HPDE6-E6E7 (cell line): ENCODE data around the gene FANCB.

ENCODE experiments used
- DNase-seq: peaks from one replicate; pipeline ENCODE4 v3.0.0; 2011; ENCODE audit warnings: missing footprints; ENCODE audit errors: extremely low spot score

Gene FANCB

GRCh38 chrX:14872851-14873675 lies at the start of gene FANCB, which contains the start of gene MOSPD2:
Gene FANCB, minus strand, starts transcription at chrX:14873069. Its CDS starts 7,559 bp downstream, at chrX:14865510.
Gene MOSPD2, plus strand, starts transcription at chrX:14873421. Its CDS starts 108 bp downstream, at chrX:14873529.
- peak; percentile 74 for DNase-seq

GRCh38 chrX:14922437-14922836 lies 49.6 kb upstream of the FANCB start:
- peak; percentile 41 for DNase-seq

GRCh38 chrX:14920196-14920595 lies 47.3 kb upstream of the FANCB start:
- DNase-seq: no peak

- no peak for DNase-seq
Measured at GRCh38 chrX:14919407-14919806, 46.5 kb upstream of the FANCB start.

GRCh38 chrX:14916017-14916674 lies 43.3 kb upstream of the FANCB start:
- no peak for DNase-seq

GRCh38 chrX:14915596-14915995 lies 42.7 kb upstream of the FANCB start:
- no peak for DNase-seq

- no peak for DNase-seq
Measured at GRCh38 chrX:14913241-14913640, 40.4 kb upstream of the FANCB start.

GRCh38 chrX:14903891-14904290 lies 31.0 kb upstream of the FANCB start:
- no peak for DNase-seq

GRCh38 chrX:14902537-14902936 lies 29.7 kb upstream of the FANCB start:
- no peak for DNase-seq

GRCh38 chrX:14899607-14900006 lies 26.7 kb upstream of the FANCB start:
- peak; percentile 10 for DNase-seq

GRCh38 chrX:14897042-14897441 lies 24.2 kb upstream of the FANCB start:
- no peak for DNase-seq

GRCh38 chrX:14896273-14896672 lies 23.4 kb upstream of the FANCB start:
- DNase-seq: no peak

GRCh38 chrX:14886252-14886651 lies 13.4 kb upstream of the FANCB start:
- DNase-seq: no peak

GRCh38 chrX:14884714-14885113 lies 11.8 kb upstream of the FANCB start:
- DNase-seq: no peak

- no peak for DNase-seq
Measured at GRCh38 chrX:14883826-14884225, 11.0 kb upstream of the FANCB start.

GRCh38 chrX:14875624-14876023 lies 2.8 kb upstream of the FANCB start:
- DNase-seq: no peak

GRCh38 chrX:14873676-14874049 lies 794 bp upstream of the FANCB start:
- DNase-seq: no peak

GRCh38 chrX:14872355-14872754 lies 514 bp downstream of the FANCB start:
- no peak for DNase-seq

- DNase-seq: no peak
Measured at GRCh38 chrX:14871767-14872166, 1.1 kb downstream of the FANCB start.

GRCh38 chrX:14865201-14865600 lies 7.7 kb downstream of the FANCB start:
- no peak for DNase-seq

GRCh38 chrX:14864631-14865030 lies 8.2 kb downstream of the FANCB start:
- no peak for DNase-seq

- DNase-seq: no peak
Measured at GRCh38 chrX:14851526-14851925, 21.3 kb downstream of the FANCB start.

- DNase-seq: no peak
Measured at GRCh38 chrX:14843666-14844065, 29.2 kb downstream of the FANCB start.
